IMR-90 (cell line): Measurements from ENCODE around the gene TIPARP.

Experiments used
- BHLHE40 ChIP-seq: fragments of 150-350 bp; IDR thresholded peaks from 2 replicates; pipeline ENCODE4 v1.6.1; 2016; ENCODE audit warnings: mild to moderate bottlenecking, low read depth, low read length
- CTCF ChIP-seq: conservative IDR thresholded peaks from 2 replicates; pipeline ENCODE4 v1.5.1; 2012; ENCODE audit warnings: mild to moderate bottlenecking, low read depth, low read length, improper control_type of control experiment
- MAZ ChIP-seq: IDR thresholded peaks from 2 replicates; pipeline ENCODE4 v1.6.1; 2012; ENCODE audit warnings: low read depth, mild to moderate bottlenecking, low read length, improper control_type of control experiment, moderate library complexity, borderline replicate concordance
- MXI1 ChIP-seq: IDR thresholded peaks from 2 replicates; pipeline ENCODE4 v1.6.1; 2012; ENCODE audit warnings: low read depth, mild to moderate bottlenecking, low read length, moderate library complexity, borderline replicate concordance
- POLR2A ChIP-seq: IDR thresholded peaks from 2 replicates; pipeline ENCODE4 v1.6.1; 2012; ENCODE audit warnings: mild to moderate bottlenecking, low read depth, low read length
- RAD21 ChIP-seq: IDR thresholded peaks from 2 replicates; pipeline ENCODE4 v1.6.1; 2012; ENCODE audit warnings: low read length, improper control_type of control experiment
- RFX5 ChIP-seq: IDR thresholded peaks from 2 replicates; pipeline ENCODE4 v1.8.0; 2012; ENCODE audit warnings: low read depth, mild to moderate bottlenecking, low read length, moderate library complexity
- SMC3 ChIP-seq: fragments of 150-350 bp; IDR thresholded peaks from 2 replicates; pipeline ENCODE4 v1.6.1; 2016; ENCODE audit warnings: low read depth, mild to moderate bottlenecking, antibody characterized with exemption, low read length, moderate library complexity
- USF2 ChIP-seq: fragments of 150-350 bp; IDR thresholded peaks from 2 replicates; pipeline ENCODE4 v1.6.1; 2017; ENCODE audit warnings: mild to moderate bottlenecking, antibody characterized with exemption, low read length, low read depth

- TF ChIP-seq USF2 (no peak), POLR2A (no peak), BHLHE40 (no peak), CTCF (no peak), MXI1 (no peak), RAD21 (no peak), RFX5 (no peak), MAZ (no peak), SMC3 (no peak)
Measured at GRCh38 chr3:156665291-156665690, 9.1 kb upstream of the TIPARP start.
